Choroid plexus epithelial cell (primary cell): ENCODE measurements around the gene TMEM200B.
"Not testable (repeated sequence)": the region's sequence is repeated elsewhere in the genome, so short reads cannot be mapped to it uniquely, and the experiment has no call there.

Source experiments
- DNase-seq: peaks from one replicate; pipeline ENCODE4 v3.0.0-alpha.2; 2010; ENCODE audit warnings: low read depth
- H3K4me3 ChIP-seq: 2 replicates; pipeline ENCODE4 v1.5.1; 2011; ENCODE audit warnings: low read depth, mild to moderate bottlenecking, control low read depth, low read length, moderate library complexity
- TF ChIP-seq, protein P1 (sequence below): conservative IDR thresholded peaks from 2 replicates; pipeline ENCODE4 v1.5.1; 2011; ENCODE audit warnings: low read depth, mild to moderate bottlenecking, control low read depth, inconsistent platforms, low read length, moderate library complexity

The TMEM200B gene

DNA sequence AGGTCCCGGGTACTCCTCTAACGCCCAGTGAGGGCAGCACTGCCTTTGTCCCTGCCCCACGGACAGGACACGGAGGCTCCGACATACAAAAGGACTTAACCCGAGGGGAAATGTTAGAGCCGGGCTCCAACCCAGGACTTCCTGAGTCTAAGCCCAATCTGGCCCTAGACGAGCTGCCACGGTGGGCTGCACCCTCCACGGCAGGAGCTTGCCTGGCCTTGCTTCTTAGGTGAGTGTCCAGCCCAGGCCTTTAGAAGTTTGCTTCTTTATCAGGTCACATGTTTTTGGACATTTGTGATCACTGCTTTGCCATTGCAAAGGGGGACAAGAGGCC, 11.0 kb upstream of the TMEM200B start:
- H3K4me3 ChIP-seq, result no peak overlapping the region
- TF ChIP-seq, protein P1, sequence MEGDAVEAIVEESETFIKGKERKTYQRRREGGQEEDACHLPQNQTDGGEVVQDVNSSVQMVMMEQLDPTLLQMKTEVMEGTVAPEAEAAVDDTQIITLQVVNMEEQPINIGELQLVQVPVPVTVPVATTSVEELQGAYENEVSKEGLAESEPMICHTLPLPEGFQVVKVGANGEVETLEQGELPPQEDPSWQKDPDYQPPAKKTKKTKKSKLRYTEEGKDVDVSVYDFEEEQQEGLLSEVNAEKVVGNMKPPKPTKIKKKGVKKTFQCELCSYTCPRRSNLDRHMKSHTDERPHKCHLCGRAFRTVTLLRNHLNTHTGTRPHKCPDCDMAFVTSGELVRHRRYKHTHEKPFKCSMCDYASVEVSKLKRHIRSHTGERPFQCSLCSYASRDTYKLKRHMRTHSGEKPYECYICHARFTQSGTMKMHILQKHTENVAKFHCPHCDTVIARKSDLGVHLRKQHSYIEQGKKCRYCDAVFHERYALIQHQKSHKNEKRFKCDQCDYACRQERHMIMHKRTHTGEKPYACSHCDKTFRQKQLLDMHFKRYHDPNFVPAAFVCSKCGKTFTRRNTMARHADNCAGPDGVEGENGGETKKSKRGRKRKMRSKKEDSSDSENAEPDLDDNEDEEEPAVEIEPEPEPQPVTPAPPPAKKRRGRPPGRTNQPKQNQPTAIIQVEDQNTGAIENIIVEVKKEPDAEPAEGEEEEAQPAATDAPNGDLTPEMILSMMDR, result no peak
- no peak for DNase-seq

DNA sequence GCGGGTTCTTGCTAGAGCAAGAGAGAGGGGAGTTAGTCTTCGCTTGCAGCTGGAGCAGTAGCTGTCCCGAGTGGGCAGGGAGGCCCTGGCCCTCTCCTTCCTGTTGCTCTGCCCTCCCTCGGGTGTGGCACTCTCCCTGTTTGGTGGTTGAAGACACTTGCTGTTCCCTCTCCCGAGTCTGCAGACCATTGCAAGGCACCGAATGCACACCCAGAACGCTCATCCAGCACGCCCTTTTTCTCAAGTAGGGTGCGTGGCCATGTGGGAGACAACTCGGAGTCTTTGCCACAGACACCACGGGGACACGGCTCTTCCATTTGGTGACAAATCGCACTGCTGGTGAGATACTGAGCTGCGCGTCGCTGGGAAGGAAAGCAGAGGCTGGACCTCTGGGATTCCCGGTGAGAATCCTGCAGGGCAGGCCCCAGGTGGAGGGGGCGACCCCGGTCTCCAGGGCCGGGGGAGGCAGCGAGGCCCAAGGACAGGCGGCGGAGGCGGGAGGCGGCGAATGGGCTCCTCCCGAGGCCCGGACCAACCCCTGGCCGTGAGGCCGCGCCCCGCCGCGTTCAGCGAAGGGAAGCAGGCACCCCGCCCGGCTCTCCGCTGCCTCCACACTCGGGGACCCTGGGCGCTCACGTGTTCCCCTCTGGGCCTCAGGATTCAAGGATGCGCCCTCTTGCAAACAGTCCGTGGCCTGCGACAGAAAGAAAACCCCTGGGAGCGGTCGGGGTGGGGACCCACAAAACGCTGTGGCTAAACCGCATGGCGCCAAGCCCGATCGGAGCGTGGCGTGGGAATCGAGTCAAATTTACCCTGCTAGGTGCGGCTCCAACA, 10.4 kb upstream of the TMEM200B start:
- DNase-seq, result no peak
- H3K4me3 ChIP-seq, result no peak overlapping the region
- TF ChIP-seq, protein P1, result no peak

DNA sequence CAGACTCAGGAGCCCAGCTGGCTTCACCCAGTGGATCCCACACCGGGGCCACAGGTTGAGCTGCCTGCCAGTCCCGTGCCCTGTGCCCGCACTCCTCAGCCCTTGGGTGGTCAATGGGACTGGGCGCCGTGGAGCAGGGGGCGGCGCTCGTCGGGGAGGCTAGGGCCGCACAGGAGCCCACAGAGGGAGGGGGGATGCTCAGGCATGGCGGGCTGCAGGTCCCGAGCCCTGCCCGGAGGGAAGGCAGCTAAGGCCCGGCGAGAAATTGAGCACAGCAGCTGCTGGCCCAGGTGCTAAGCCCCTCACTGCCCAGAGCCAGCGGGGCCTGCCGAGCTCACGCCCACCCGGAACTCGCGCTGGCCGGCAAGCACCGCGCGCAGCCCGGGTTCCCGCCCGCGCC, 7.4 kb upstream of the TMEM200B start:
- H3K4me3 ChIP-seq, DNase-seq: not testable (repeated sequence)

DNA sequence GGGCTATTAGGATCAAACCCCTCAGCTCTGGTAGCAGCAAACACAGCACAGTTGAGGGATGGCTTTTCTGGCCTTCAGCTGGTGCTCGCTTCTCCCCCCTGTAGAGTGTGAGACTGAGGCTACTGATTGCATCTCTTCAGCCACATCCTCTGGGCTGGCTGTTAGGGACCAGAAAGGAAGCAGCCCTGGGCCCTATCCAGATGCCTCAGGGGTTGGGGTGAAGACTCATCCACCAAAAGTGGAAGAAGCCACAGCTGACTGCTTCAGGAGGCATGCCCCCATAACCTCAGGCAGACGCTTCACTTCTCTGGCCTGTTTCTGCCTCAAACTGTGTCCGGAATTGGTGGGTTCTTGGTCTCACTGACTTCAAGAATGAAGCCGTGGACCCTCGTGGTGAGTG, 6.2 kb upstream of the TMEM200B start:
- no peak overlapping the region for H3K4me3 ChIP-seq
- TF ChIP-seq, protein P1, result no peak
- DNase-seq, result no peak

DNA sequence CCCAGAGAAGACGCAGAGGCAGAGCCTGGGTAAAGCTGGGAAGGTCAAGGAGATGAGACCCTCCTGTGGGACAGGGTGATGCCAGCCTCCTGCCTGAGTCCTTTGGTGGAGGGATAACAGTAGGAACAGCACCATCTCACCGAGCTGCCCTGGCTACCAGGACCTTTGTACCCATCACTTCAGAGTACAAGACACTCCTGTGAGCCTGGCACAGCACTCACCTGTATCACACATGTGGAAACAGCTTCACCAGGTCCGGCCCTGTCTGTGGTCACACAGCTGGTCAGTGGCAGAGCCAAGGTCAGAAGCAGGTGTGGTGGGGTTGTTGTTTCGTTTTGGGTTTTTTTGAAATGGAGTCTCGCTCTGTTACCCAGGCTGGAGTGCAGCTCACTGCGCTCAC, 5.0 kb upstream of the TMEM200B start:
- no peak overlapping the region for H3K4me3 ChIP-seq
- no peak for DNase-seq
- TF ChIP-seq, protein P1, result no peak

DNA sequence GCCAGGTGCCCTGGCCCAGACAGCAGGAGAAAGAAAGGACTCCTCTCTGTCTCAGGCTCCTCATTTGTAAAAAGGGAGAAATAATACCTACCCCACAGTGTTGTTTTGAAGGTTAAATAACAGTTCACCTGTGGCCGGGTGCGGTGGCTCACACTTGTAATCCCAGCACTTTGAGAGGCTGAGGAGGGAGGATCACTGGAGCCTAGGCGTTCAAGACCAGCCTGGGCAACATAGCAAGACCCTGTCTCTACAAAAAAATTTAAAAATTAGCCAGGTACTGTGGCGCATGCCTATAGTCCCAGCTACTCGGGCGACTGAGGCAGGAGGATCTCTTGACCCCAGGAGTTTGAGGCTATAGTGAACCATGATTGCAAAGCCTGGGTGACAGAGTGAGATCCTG, 2.5 kb upstream of the TMEM200B start:
- TF ChIP-seq, protein P1, result no peak
- no peak overlapping the region for H3K4me3 ChIP-seq
- DNase-seq, result no peak

DNA sequence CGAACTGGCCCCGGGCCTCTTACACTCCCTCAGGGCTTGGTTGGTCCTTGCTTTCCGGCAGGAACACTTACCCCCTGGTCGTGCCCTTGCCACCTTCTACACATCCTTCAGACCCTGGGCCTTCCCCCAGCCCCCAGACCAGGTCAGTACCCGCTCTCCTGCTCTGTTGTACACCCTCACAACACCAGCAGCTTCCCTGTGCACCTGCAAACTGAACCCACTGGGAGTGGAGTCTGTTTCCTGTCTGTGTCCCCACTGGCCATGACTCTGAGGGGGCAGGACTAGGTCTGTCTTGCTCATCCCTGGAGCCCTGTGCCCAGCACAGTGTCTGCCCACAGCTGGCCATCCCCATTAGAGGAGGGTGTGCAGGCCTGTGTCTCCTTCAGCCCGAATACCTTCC, 2.1 kb upstream of the TMEM200B start:
- no peak for DNase-seq
- TF ChIP-seq, protein P1, result no peak
- H3K4me3 ChIP-seq, result no peak overlapping the region
